ENCODE data around the gene RNF26.
A peak's percentile ranks its signal among the peaks of the same experiment; 100 is the strongest.

Gene RNF26

DNA sequence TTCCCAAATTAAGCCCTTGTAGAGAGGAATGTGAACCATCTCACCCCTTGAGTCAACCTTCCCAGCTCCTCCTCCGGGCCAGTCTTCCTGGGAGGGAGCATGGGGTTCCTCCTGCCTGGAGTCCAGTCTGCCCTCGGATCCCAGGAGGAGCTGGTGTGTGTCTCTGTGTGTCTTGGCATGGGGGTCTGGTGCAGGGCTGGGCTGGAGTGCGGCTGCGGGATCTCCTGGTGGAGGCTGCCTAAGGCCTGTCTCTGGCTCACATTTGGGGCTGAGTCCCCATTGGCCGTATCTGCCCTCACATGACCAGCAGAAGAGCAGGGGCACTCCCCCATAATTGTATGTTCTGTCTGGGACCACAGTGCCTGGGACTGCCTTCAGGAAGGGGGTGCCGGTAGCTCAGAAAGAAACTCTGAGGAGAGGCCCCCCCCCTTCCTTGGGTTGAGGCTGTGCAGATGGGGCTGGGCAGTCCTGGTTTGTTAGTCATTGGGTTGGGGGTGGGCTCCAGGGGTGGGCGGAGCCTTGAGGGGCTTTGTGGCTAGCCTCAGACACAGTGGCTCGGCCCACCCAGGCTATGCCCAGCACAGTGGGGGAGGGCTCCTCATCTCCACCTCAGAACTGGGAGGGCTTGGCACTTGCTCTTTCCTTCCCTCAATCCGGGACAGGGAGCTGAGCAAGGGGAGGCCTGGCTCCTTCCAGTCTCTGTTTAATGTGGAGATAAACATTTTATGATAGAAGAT, 3.4 kb downstream of the RNF26 start:
- no peak for DNase-seq

DNA sequence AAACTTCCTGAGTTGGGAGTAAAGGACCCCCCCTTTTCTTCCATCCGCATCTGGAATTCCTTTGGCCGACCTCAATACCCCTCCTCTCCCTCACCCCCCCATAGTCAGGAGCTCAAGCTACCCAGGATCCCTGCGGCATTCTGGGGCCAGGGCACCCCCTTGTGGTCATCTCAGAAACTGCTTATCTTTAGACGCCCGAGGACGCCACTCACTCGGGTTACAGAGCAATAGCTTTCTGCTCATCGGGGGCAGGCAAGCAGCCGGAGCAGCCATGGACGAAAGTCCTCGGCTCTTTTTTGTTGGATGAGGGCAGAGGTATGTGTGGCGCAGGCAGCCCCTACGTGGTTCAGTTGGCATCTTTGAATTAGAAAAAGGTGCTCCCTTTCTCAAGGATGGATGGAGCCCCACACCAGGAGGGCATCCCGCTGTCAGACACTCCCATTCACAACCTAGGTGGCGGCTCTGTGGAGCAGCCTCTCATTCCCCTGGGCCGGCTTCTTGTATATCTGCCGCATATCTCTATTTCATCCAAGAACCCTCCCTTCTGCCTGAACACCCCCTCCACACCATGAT, 4.1 kb downstream of the RNF26 start:
- peak; percentile 74 for DNase-seq

DNA sequence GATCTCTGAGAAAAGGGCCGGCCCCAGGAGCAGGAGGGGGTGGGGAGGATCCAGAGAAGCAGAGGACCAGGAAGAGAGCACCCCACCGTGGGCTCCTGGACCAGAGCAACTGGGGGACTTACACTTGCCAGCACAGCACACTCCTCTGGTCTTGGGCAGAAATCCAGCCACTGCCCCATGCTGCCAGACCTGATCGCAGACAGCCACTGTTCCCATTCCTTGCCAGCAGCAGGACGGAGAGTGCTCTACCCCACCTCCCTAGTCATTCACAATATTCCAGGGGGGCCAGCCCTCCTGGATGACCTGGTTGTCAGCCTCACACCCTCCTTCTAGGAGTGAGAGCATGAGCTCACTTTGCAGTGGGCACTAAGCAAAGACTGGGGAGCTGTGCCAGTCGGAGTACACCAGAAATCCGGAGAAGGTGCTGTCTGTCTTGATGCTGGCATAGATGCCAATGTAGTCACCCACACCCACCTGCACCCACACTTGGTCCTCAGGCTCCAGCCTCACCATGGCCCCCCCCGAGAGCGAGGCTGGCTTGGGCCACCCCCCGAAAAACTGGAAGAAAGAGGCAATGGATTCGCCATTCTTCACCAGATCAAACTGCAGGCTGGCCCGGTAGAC, 4.8 kb downstream of the RNF26 start:
- no peak for DNase-seq

DNA sequence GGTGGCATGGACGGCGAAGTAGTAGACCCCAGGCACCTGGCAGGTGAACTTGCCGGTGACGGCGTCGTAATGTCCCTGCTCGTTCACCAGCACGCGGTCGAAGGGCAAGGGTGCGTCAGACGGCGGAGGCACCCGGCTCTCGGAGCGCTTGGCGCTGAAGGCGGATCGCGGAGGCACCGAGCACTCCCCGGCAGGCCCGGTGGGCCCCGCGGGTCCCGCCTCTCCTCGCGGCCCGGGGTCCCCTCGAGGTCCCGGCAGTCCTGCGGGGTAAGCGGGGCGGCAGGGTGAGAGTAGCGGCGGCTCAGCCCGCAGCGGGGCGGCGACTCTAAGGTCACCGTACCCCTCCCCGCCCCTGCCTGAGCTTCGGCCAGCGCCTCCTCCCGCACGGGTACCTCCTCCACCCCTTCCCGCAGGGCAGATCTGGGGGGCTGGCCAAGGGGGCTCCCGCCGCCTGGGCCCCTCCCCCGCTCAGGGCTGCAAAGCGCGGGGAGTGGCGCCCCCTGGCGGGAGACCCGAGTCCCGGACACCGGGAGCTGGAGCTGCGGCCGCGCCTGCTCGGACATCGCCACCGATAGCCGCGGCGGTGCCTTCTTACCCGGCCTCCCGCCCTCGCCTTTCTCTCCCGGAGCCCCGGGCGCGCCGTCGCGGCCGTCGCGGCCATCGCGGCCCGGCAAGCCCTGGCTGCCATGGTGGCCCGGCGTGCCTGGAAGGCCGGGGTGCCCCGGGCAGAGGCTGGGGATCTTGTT, 5.4 kb downstream of the RNF26 start:
- DNase-seq, result peak; percentile 29

DNA sequence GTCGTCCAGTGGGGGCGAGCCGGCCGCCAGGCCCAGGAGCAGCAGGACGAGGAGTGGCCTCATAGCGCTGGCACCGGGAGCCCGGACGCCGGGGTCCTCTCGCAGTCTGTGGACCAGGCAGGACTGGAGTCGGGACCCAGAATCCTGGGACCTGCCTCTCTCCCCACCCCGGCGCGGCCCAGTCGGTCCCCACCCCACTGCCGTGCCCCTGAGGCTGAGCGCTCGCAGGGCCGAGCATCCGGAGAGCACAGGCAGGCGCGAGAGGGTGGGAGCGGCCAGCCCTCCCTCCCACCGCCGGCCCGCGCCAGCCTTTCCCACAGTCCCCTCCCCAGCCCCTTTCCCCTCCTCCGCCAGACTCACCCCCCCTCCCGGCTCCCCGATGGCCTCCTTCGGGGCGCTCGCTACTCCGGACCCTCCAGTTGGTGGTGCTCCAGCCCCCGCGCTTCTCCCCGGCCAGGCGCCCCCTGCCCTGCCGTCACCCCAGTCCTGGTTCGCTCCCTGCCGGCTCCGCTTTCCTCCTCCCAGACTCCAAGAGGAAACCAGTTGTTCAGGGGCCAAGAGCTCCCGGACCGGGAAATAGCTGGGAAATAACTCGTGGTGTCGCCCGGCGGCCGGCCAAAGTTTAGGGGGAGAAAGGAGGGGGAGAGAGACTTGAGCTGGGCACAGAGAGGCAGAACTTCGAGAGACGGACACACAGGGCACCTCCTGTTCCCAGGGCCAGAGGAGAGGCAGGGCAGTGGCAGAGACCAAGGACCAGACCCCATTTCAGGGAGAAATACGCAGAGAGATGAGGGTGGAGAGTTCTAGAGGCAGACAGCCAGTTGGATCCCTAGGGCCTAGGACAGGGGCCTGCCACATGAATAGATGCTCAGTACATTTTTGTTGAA, 6.3 kb downstream of the RNF26 start, which contains the start of gene C1QTNF5:
Gene C1QTNF5 (minus strand): TSS at position 549 of the 887 bp plus-strand sequence. CDS start 486 bp downstream, at position 63.
- DNase-seq, result no peak

DNA sequence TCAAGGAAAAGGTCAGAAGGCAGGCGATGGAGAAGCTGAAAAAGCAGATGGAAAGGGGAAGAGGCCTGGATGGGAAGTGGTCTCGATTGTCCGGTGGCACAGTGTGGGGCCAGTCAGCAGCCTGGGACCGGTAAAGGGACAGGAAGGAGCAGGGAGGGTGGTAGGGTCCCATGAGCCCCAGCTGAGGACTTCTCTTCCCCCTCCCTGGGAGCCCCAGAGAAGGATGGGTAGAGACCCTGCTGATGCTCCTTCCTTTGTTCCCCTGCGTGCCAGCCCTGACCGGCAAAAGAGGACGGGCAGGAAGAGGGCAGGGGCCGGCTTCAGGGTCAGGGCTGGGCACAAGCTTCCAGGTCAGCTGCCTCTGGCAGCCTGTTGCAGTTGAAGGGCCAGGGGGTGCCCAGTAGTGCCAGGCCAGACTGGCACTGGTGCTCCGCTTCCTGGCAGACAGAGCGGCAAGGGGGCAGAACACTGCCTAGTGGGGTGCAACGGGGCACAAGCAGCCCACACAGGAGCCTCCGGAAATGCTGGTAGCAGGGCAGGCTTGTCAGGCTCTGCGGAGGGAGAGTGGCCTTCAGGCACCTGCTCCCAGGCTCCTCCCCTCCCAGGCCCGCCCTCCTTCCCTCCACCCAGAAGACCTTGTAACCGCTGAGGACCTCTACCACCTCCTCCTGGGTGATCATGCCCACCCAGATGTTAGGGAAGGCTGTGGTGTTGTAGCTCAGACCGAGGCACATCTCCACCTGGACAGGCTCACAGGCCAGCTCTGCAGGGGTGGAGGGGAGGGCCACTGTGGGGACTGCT, 7.1 kb downstream of the RNF26 start:
- DNase-seq, result no peak

DNA sequence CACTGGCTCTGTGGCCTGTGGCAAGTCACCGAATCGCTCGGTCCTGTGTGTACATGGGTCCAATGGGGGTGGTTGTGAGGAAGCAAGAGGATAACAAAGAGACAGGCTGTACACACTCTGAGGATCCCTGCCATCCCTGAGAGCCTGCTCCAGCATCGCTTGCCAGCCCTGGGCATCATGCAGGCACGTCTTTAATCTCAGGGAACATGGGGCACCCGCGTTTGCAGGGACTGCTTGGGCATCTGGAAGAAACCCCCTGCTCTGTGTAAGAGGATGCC, 7.6 kb downstream of the RNF26 start:
- no peak for DNase-seq

DNA sequence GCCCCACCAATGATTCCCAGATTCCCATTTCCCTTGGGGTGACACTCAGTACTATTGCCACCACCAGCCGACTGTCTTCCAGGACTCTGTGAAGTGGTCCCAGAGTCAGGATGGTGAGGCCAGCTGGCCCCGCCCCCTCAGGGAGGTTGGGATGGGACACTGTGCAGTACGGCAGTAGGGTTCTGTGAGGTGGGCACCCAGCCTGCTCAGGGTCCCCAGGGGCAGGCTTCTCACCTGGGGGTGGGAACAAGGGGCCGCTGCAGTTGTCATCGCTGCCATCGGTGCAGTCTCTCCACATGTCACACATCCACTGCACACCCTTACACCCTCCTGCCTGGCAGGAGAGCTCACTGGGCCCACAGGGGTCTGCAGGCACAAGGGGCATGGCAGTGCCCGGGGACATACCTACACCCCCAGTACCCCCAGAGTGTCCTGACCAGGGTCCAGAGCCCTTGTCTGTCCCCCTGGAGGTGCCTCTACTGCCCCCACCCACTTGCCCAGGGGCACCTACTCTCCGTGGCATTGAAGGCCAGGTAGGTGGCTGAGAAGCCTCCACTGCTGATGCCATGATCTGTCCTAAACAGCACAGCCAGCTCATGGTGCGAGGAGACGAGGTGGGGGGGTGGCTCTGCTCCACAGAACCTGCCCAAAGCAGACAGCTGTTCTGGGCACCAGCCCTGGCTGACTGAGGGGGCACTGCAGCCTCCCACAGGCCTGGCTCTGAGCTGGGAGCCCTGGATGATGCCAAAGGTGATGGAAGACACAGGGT, 8.2 kb downstream of the RNF26 start:
- no peak for DNase-seq

DNA sequence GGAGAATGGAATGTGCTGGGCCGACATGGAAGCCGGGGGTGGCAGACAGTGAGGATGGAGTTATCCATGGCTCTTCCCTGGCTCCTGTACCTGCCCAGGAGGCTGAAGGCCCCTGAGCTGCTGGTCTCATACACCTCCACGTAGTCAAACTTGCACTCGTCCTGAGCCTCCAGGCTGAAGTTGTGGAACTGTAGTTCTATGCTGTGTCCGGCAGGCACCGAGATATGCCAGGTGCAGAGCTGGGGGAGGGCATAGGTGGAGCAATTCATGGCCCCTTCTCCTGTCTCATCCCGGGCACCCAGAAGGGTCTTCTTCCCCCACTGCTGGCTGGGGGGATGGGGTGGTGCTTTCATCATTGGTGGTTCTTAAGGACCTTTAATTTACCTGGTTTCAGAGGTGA, 9.4 kb downstream of the RNF26 start:
- DNase-seq, result no peak

DNA sequence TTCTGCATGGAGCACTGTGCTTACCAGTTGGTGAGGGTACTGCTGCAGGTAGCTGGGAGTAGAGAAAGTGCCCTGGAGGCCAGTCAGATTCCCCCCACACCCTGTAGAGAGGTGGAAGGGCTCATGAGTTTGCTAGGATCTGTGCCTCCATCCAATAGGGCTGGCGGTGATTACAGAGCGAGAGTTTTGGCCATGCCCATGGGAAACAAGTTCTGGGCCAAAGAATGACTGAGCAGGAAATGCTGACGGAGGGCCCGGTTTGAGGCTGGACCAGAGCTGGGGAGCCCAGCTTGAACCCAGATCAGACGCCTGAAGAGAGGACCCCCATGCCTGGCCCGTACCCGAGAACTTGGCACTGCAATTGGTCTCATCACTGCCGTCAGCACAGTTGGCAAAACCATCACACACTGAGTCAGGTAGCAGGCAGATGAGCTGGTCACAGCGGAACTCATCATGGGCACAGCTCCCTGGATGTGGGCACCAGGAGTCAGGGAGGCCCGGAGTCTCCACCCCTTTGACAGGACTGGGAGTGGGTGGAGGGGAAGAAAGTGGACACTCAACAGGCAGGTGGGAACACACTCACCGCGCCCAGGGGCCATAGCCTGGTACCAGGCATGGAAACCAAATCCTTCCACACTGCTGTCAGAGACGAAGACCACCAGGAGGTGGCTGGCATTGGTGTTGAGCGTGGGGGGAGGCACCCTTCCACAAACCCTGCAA, 10.1 kb downstream of the RNF26 start:
- no peak for DNase-seq

DNA sequence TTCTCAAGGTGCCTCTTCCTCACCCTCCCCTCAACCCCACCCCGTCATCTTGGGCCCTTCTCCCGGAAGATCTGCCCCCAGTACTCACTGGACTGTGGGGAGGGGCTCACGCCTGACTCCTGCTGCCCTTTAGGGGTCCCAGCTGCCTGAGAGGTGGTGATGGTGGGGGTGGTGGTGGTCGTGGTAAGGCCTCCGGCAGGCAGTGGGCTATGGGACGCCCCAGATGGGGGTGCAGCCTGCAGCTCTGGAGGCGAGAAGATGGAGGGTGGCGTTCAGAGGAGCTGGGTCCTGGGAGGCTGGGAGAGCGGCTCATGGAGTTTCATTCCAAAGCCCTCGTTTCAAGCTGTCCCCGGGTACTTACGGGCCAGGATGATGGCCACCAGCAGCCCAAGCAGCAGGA, 11.4 kb downstream of the RNF26 start:
- DNase-seq, result no peak

DNA sequence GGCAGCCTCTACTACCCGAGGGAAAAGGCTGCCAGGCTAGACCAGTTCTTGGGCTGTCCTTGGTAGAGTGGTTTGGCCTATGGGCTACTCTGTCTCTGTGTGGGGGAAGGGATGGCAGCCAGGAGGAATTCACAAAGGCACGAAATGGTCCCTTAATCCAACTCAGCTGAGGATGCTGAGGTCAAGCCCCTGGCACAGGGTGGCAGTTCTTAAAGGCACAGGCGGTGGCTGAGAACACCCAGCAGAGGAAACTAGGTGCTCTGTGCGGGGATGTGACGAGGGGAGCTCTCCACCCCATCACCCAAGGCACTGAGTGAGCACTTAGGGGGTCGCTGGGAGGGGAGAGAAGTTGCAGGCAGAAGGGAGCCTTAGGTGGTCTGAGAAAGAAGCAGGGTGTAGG, 12.3 kb downstream of the RNF26 start, which contains the start of gene MFRP:
Gene MFRP (minus strand): TSS at position 101 of the 400 bp plus-strand sequence. CDS start 192 bp downstream, outside the sequence.
- no peak for DNase-seq

DNA sequence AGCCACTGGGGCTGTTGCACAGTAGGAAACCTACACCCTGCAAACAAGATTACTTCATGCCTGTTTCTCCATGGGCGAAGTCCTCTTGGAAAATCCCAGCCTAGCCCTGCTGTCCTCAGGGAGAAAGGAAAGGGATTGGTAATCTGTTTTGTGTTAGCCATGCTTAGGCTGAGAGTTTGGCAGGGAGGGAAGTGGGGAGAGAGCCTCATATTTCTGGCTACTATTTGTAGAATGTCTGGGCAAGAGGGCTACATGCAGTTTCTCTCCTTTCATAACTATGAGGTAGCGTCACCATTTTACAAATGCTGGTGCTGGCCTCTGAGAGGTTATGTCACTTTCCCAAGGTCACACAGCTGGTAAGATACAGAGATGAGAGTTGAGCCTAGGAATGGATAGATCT, 12.9 kb downstream of the RNF26 start:
- no peak for DNase-seq

DNA sequence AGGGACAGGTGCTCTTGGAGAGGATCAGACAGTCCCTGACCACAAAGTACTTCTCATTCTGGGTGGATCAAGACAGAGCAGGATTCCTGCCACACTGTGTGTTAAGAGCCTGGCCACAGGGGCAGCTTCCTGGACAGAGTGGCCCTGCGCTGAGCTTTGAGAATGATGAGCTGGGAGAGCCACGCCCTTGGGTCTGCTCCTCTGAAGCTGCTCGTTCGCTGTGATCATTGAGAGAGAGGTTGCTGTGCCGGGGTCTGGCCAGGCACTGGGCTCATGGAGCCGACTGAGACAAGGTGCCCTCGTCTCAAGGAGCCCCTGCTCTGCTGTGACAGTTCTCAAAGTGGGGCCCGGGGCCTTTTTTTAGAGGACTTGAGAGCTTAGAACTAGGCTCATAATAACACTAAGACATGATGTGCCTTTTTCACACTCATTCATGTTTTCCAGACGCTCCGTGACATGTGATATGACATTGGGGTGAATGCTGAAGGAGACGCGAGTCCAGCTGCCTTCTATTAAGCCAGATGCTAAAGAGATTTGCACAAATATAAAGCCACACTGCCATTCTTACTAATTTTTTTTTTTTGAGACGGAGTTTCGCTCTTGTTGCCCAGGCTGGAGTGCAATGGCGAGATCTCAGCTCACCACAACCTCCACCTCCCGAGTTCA, 13.7 kb downstream of the RNF26 start:
- DNase-seq, result no peak

DNA sequence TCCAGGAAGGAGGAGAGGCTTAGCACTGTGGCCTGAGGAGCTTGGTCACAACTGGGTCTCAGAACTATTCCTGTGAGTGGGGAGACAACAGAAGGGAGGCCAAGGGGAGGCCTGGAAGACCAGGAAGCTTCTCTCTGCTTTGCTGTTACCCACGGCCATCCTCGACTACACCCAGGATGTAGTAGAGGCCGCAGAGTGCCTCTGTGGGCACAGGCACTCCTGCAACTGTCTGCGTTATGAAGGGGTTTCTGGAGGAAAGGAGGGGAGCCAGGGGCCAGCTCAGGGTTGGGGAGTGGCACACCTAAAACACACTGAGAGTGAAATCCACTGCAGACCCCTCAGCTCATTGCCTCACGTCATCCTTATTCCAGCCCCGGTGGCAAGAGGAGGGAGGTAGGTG, 16.0 kb downstream of the RNF26 start:
- DNase-seq, result no peak

DNA sequence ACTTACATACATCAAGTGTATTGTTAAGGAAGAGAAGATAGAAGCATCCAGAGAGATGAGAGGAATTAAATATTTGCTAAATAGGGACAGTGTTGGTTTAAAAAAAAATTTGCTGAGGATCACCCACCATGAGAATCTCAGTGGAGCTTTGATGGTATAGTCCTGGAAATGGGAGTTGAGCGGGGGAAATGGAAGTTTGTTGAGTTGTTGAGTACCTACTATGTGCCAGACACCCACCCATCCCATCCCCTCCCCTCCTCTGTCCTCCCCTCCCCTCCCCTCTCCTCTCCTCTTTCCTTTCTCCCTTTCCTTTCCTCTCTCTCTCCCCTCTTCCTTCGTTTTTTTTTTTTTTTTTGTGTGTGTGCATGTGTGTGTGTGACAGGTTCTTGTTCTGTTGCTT, 16.9 kb downstream of the RNF26 start:
- no peak for DNase-seq

DNA sequence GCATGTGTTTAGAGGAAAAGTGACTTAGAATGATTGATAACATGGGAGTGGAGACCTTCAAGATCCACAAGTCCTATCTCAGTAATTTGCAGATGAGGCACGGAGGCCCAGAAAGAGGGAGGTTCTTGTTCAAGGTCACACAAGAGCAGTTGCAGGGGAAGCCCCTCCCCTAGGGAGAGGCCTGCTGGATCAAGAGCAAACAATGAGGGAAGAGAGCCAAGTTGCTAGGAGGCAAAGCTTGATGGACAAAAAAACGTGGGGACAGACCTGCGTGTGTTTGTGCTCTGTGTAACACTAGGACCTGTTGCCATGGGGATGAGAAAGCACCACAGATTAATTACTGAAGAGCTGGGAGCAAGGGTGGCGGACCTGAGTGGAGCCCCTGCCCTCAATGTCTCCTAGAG, 18.5 kb downstream of the RNF26 start:
- no peak for DNase-seq

DNA sequence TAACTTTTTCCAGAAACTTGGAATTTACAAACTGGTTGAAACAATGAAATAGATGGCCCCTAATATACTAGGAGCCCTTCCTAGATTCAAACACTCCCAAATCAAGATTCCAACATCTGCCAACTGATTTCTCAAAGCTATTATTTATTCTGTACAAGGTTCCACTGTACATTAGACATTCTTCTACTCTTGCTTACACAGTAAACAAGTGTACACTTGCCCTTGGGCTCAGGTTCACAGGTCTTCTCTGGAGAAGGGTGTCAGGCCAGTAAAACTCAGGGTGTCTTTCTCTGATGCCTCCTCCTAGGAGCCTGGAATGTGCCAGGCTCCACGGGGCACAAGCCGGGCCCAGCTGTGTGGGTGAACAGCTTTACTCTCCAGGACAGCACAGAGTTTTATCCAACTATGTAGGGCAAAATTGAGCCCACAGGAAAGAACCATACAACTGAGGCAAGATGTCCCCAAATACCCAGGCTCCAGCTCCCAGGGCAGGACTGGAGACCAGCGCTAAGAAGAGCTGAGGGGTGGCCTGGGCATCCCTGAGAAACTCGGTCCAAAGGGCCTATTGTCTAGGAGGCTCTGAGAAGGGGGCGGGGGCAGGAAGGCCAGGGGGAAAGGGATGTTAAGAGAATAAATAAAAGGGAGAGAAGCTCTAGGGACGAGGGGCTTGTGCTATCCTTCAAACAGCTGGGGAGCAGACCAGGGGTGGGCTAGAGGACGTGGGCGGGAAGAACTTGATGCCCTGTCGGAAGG, 20.9 kb downstream of the RNF26 start:
- no peak for DNase-seq
